NCI-H2081 (cell line): ENCODE data around the gene TNRC6C.
"Not testable (repeated sequence)": the region's sequence is repeated elsewhere in the genome, so short reads cannot be mapped to it uniquely, and the experiment has no call there.

Experiments
- DNase-seq, 2 experiments: peaks; one replicate each; lab custom pipeline; 2025; lab: John Stamatoyannopoulos, UW

The TNRC6C gene

GRCh38 chr17:78111727-78112517, 153.4 kb downstream of the TNRC6C start:
- no peak for DNase-seq

GRCh38 chr17:78112518-78113471, 154.3 kb downstream of the TNRC6C start:
- peak; percentile 58 to 61 for DNase-seq

- no peak for DNase-seq
These were observed 155.6 kb downstream of the TNRC6C start for GRCh38 chr17:78113804-78114785.

GRCh38 chr17:78114831-78115723, 156.6 kb downstream of the TNRC6C start:
- no peak for DNase-seq

GRCh38 chr17:78115803-78116202, 157.3 kb downstream of the TNRC6C start:
- not testable (repeated sequence) for DNase-seq

- DNase-seq, result no peak
These were observed 157.9 kb downstream of the TNRC6C start for GRCh38 chr17:78116411-78116810.

- peak; percentile 18 to 31 for DNase-seq
These were observed 158.8 kb downstream of the TNRC6C start for GRCh38 chr17:78117027-78117981.

- DNase-seq, result no peak
These were observed 160.3 kb downstream of the TNRC6C start for GRCh38 chr17:78118801-78119241.

GRCh38 chr17:78120537-78120936, 162.0 kb downstream of the TNRC6C start:
- DNase-seq, result no peak

- DNase-seq, result no peak
These were observed 162.7 kb downstream of the TNRC6C start for GRCh38 chr17:78120971-78121800.

GRCh38 chr17:78121801-78122215, 163.3 kb downstream of the TNRC6C start:
- no peak for DNase-seq

GRCh38 chr17:78122216-78122930, 163.9 kb downstream of the TNRC6C start:
- no peak for DNase-seq

GRCh38 chr17:78122931-78123249, 164.4 kb downstream of the TNRC6C start:
- no peak for DNase-seq

GRCh38 chr17:78123258-78123929, 164.9 kb downstream of the TNRC6C start:
- no peak for DNase-seq

GRCh38 chr17:78124081-78124835, 165.8 kb downstream of the TNRC6C start:
- no peak for DNase-seq

- no peak for DNase-seq
These were observed 166.3 kb downstream of the TNRC6C start for GRCh38 chr17:78124836-78125137.
